HepG2 (cell line): Measurements from ENCODE around the gene NCOA1. TPM values are rescaled to one million over a fixed set of nuclear protein-coding genes. Genes with fewer than 3 reads are reported as not detected.

ENCODE experiments used
- CENPT ChIP-seq: sonication (generic); formaldehyde crosslinking; IDR thresholded peaks from 2 replicates; pipeline ENCODE4 v1.8.0; 2022; ENCODE audit warnings: low read depth, mild to moderate bottlenecking, moderate library complexity, missing genetic modification reagents
- FOSL2 ChIP-seq: sonication (generic); formaldehyde crosslinking; IDR thresholded peaks from 2 replicates; pipeline ENCODE4 v1.4.0; 2020; ENCODE audit warnings: missing genetic modification reagents
- KAT2B ChIP-seq: fragments of 150-350 bp; IDR thresholded peaks from 2 replicates; pipeline ENCODE4 v1.6.1; 2014; ENCODE audit warnings: low read depth, low read length, borderline replicate concordance
- MXI1 ChIP-seq: IDR thresholded peaks from 3 replicates; pipeline ENCODE4 v1.6.1; 2012; ENCODE audit warnings: low read depth, low read length, inconsistent platforms, borderline replicate concordance
- NFIC ChIP-seq: IDR thresholded peaks from 2 replicates; pipeline ENCODE4 v1.6.1; 2012; ENCODE audit warnings: mild to moderate bottlenecking, low read length, inconsistent platforms
- POLR2G ChIP-seq: fragments of 200-400 bp; formaldehyde crosslinking; IDR thresholded peaks from 2 replicates; pipeline ENCODE4 v1.6.1; 2018; ENCODE audit warnings: mild to moderate bottlenecking, low read depth, low read length, moderate library complexity
- RARA ChIP-seq: IDR thresholded peaks from 2 replicates; pipeline ENCODE4 v1.6.1; 2016; ENCODE audit warnings: missing genetic modification reagents, missing compliant biosample characterization
- SCMH1 ChIP-seq: sonication (generic); formaldehyde crosslinking; IDR thresholded peaks from 2 replicates; pipeline ENCODE4 v1.9.0; 2021; ENCODE audit warnings: missing genetic modification reagents, mild to moderate bottlenecking, borderline replicate concordance
- SIN3A ChIP-seq: IDR thresholded peaks from 2 replicates; pipeline ENCODE4 v1.6.1; 2011; ENCODE audit warnings: low read depth, mild to moderate bottlenecking, control low read depth, low read length, borderline replicate concordance
- SMAD1 ChIP-seq: sonication (generic); formaldehyde crosslinking; IDR thresholded peaks from 2 replicates; pipeline ENCODE4 v1.4.0; 2020; ENCODE audit warnings: missing genetic modification reagents, low read depth, mild to moderate bottlenecking, borderline replicate concordance
- SYNCRIP ChIP-seq: fragments of 200-400 bp; formaldehyde crosslinking; IDR thresholded peaks from 2 replicates; pipeline ENCODE4 v1.6.1; 2018; ENCODE audit warnings: mild to moderate bottlenecking, low read depth, low read length; ENCODE audit not compliant: insufficient read depth
- ZNF17 ChIP-seq: sonication (generic); formaldehyde crosslinking; IDR thresholded peaks from 2 replicates; pipeline ENCODE4 v1.5.0; 2020; ENCODE audit warnings: mild to moderate bottlenecking, missing genetic modification reagents
- ZNF616 ChIP-seq: sonication (generic); formaldehyde crosslinking; IDR thresholded peaks from 2 replicates; pipeline ENCODE4 v1.5.0; 2020; ENCODE audit warnings: low read depth, mild to moderate bottlenecking, missing genetic modification reagents
- ZNF644 ChIP-seq: IDR thresholded peaks from 2 replicates; pipeline ENCODE4 v1.6.1; 2016; ENCODE audit warnings: low read depth
- polyA plus RNA-seq, 8 experiments: library from polyadenylated mRNA; depleted of rRNA in 3 of 8; stranded (reverse) in 7 of 8; unstranded in 1 of 8; fragments of >200 nt; fragmentation: Illumina TruSeq in 4 of 8; extraction: Trizol in 4 of 8; gene quantifications; 2 replicates each; pipeline versions ENCODE4 v1.2.1 to v1.2.3, GENCODE V29; 2011 to 2016; ENCODE audit warnings: low read depth in 4 of 8, missing spikeins in 1 of 8, mixed read lengths in 1 of 8; ENCODE audit not compliant: insufficient read depth in 1 of 8
- total RNA-seq, 5 experiments: library from RNA; depleted of rRNA; stranded (reverse); fragments of >200 nt; fragmentation: Illumina TruSeq; extraction: Trizol; gene quantifications; 2 replicates each; pipeline ENCODE4 v1.2.3, GENCODE V29; 2016; ENCODE audit warnings: low read depth in 1 of 5
- TF ChIP-seq, protein P1 (sequence below): sonication (generic); formaldehyde crosslinking; IDR thresholded peaks from 2 replicates; pipeline ENCODE4 v1.4.0; 2020; ENCODE audit warnings: mild to moderate bottlenecking, missing genetic modification reagents, borderline replicate concordance
- TF ChIP-seq, protein P2 (sequence below): sonication (generic); formaldehyde crosslinking; IDR thresholded peaks from 2 replicates; pipeline ENCODE4 v1.4.0; 2020; ENCODE audit warnings: missing genetic modification reagents
- TF ChIP-seq, protein P3 (sequence below), 2 experiments: sonication (generic) in 1 of 2; formaldehyde crosslinking in 1 of 2; IDR thresholded peaks; 2 replicates each; pipeline versions ENCODE4 v1.4.0 to v1.6.1; 2018 to 2020; ENCODE audit warnings: missing genetic modification reagents in 2 of 2, borderline replicate concordance in 1 of 2, low read depth in 1 of 2, mild to moderate bottlenecking in 1 of 2, missing biosample characterization in 1 of 2
- TF ChIP-seq, protein P4 (sequence below): sonication (generic); formaldehyde crosslinking; IDR thresholded peaks from 2 replicates; pipeline ENCODE4 v1.8.0; 2022; ENCODE audit warnings: mild to moderate bottlenecking, missing genetic modification reagents; ENCODE audit not compliant: insufficient replicate concordance

Gene NCOA1
- total and polyA plus RNA-seq, 2 of the 13 experiments (the other 11 are each of a cell fraction or from before 2014, with no cell fraction given): 10.0 to 10.4 TPM

DNA sequence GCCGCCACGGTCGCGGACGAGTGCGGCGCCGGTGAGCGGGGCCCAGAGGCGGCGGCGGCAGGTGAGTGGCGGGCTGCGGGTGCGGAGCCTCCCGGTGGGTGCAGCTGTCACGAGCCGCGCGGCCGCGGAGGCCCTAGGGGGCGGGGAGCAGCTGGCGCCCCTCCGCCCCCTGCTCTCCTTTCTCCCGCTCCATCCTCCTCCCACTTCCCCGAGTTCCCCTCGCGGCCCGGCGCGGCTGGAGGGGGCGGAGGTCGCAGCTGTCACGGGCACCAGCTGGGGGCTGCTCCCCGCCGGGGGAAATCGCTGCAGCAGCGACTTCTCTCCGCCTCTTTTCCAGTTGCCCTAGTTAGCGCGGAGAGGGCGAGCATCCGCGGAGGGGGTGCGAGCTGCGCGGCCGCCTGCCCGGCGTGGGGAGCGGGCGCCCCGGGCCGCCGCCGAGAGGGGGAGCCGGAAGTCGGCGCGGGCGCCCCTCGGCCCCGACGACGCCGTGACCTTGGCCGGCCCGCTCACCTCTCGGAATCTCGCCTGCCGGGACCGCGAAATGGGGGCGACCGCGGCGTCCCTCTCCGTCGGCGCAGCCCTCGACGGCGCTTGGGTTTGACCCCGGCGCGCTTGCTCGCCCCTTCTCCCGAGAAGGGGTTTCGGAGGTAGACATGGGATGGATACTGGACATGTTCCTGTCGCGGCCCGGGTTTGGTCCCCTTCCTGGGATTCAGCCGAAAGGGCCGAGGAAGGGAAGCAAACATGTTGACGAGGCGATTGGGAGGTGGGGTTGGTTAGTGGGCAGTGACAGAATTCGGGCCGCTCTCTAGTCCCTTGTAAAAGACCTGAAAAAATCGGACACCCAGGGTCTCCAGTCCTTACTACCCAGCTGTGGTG is 727 bp downstream of the NCOA1 start (continued):
- no peak for TF ChIP-seq FOSL2 (CRISPR knock-in tag)
- TF ChIP-seq RARA (CRISPR knock-in tag): 0 out of 2 replicates have a peak, but pooled peaks have one; percentile 3
- TF ChIP-seq, protein P1, sequence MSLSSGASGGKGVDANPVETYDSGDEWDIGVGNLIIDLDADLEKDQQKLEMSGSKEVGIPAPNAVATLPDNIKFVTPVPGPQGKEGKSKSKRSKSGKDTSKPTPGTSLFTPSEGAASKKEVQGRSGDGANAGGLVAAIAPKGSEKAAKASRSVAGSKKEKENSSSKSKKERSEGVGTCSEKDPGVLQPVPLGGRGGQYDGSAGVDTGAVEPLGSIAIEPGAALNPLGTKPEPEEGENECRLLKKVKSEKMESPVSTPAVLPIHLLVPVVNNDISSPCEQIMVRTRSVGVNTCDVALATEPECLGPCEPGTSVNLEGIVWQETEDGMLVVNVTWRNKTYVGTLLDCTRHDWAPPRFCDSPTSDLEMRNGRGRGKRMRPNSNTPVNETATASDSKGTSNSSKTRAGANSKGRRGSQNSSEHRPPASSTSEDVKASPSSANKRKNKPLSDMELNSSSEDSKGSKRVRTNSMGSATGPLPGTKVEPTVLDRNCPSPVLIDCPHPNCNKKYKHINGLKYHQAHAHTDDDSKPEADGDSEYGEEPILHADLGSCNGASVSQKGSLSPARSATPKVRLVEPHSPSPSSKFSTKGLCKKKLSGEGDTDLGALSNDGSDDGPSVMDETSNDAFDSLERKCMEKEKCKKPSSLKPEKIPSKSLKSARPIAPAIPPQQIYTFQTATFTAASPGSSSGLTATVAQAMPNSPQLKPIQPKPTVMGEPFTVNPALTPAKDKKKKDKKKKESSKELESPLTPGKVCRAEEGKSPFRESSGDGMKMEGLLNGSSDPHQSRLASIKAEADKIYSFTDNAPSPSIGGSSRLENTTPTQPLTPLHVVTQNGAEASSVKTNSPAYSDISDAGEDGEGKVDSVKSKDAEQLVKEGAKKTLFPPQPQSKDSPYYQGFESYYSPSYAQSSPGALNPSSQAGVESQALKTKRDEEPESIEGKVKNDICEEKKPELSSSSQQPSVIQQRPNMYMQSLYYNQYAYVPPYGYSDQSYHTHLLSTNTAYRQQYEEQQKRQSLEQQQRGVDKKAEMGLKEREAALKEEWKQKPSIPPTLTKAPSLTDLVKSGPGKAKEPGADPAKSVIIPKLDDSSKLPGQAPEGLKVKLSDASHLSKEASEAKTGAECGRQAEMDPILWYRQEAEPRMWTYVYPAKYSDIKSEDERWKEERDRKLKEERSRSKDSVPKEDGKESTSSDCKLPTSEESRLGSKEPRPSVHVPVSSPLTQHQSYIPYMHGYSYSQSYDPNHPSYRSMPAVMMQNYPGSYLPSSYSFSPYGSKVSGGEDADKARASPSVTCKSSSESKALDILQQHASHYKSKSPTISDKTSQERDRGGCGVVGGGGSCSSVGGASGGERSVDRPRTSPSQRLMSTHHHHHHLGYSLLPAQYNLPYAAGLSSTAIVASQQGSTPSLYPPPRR (CRISPR knock-in tag): peak; percentile 25; the same call in 1 of the 2 replicates
- no peak for TF ChIP-seq MXI1
- TF ChIP-seq SYNCRIP: no peak
- no peak for TF ChIP-seq ZNF644 (CRISPR knock-in tag)
- TF ChIP-seq, protein P2, sequence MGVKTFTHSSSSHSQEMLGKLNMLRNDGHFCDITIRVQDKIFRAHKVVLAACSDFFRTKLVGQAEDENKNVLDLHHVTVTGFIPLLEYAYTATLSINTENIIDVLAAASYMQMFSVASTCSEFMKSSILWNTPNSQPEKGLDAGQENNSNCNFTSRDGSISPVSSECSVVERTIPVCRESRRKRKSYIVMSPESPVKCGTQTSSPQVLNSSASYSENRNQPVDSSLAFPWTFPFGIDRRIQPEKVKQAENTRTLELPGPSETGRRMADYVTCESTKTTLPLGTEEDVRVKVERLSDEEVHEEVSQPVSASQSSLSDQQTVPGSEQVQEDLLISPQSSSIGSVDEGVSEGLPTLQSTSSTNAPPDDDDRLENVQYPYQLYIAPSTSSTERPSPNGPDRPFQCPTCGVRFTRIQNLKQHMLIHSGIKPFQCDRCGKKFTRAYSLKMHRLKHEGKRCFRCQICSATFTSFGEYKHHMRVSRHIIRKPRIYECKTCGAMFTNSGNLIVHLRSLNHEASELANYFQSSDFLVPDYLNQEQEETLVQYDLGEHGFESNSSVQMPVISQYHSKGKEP (CRISPR knock-in tag): no peak
- TF ChIP-seq SIN3A: peak; percentile 48; the same call in 1 of the 2 replicates
- peak; percentile 35; the same call in 1 of the 2 replicates for TF ChIP-seq SMAD1
- TF ChIP-seq, protein P3, sequence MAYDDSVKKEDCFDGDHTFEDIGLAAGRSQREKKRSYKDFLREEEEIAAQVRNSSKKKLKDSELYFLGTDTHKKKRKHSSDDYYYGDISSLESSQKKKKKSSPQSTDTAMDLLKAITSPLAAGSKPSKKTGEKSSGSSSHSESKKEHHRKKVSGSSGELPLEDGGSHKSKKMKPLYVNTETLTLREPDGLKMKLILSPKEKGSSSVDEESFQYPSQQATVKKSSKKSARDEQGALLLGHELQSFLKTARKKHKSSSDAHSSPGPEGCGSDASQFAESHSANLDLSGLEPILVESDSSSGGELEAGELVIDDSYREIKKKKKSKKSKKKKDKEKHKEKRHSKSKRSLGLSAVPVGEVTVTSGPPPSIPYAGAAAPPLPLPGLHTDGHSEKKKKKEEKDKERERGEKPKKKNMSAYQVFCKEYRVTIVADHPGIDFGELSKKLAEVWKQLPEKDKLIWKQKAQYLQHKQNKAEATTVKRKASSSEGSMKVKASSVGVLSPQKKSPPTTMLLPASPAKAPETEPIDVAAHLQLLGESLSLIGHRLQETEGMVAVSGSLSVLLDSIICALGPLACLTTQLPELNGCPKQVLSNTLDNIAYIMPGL (CRISPR knock-in tag; IDR thresholded peaks at IDR 0.05; ENCODE audit: borderline replicate concordance in 1 of 2, low read depth in 1 of 2): peak; percentile 6 to 67; a peak in 2 of 4 replicates
- TF ChIP-seq ZNF17 (CRISPR knock-in tag): no peak
- TF ChIP-seq NFIC: no peak
- TF ChIP-seq CENPT (CRISPR knock-in tag): no peak
- TF ChIP-seq, protein P4, sequence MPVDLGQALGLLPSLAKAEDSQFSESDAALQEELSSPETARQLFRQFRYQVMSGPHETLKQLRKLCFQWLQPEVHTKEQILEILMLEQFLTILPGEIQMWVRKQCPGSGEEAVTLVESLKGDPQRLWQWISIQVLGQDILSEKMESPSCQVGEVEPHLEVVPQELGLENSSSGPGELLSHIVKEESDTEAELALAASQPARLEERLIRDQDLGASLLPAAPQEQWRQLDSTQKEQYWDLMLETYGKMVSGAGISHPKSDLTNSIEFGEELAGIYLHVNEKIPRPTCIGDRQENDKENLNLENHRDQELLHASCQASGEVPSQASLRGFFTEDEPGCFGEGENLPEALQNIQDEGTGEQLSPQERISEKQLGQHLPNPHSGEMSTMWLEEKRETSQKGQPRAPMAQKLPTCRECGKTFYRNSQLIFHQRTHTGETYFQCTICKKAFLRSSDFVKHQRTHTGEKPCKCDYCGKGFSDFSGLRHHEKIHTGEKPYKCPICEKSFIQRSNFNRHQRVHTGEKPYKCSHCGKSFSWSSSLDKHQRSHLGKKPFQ (CRISPR knock-in tag): no peak
- no peak for TF ChIP-seq POLR2G
- no peak for TF ChIP-seq KAT2B
- TF ChIP-seq SCMH1: no peak
- TF ChIP-seq ZNF616 (CRISPR knock-in tag): 0 out of 2 replicates have a peak, but pooled peaks have one; percentile 21
